Effector CD4-positive, alpha-beta T cell (primary cell): ENCODE measurements around the gene RAB11FIP3.
"Not testable (repeated sequence)": the region's sequence is repeated elsewhere in the genome, so short reads cannot be mapped to it uniquely, and the experiment has no call there.

Experiments used
- DNase-seq: peaks from one replicate; pipeline ENCODE4 v3.0.0-alpha.2; 2020

Gene RAB11FIP3

GRCh38 chr16:425740-426114, 278 bp downstream of the RAB11FIP3 start:
- no peak for DNase-seq

- DNase-seq = no peak
These were observed 861 bp downstream of the RAB11FIP3 start for GRCh38 chr16:426115-426905.

- no peak for DNase-seq
These were observed 1.4 kb downstream of the RAB11FIP3 start for GRCh38 chr16:426906-427249.

GRCh38 chr16:427250-427649, 1.8 kb downstream of the RAB11FIP3 start:
- no peak for DNase-seq

GRCh38 chr16:430904-431303, 5.5 kb downstream of the RAB11FIP3 start:
- DNase-seq = no peak

- no peak for DNase-seq
These were observed 15.2 kb downstream of the RAB11FIP3 start for GRCh38 chr16:440627-441026.

- no peak for DNase-seq
These were observed 16.0 kb downstream of the RAB11FIP3 start for GRCh38 chr16:441447-441846.

GRCh38 chr16:442976-443375, 17.5 kb downstream of the RAB11FIP3 start:
- no peak for DNase-seq

- DNase-seq = no peak
These were observed 18.6 kb downstream of the RAB11FIP3 start for GRCh38 chr16:444027-444426.

- DNase-seq = no peak
These were observed 20.1 kb downstream of the RAB11FIP3 start for GRCh38 chr16:445566-445965.

- no peak for DNase-seq
These were observed 24.9 kb downstream of the RAB11FIP3 start for GRCh38 chr16:450385-450784.

- no peak for DNase-seq
These were observed 25.5 kb downstream of the RAB11FIP3 start for GRCh38 chr16:450785-451512.

- no peak for DNase-seq
These were observed 29.0 kb downstream of the RAB11FIP3 start for GRCh38 chr16:454397-454940.

- DNase-seq = no peak
These were observed 30.0 kb downstream of the RAB11FIP3 start for GRCh38 chr16:455453-455852.

- no peak for DNase-seq
These were observed 31.5 kb downstream of the RAB11FIP3 start for GRCh38 chr16:456891-457483.

GRCh38 chr16:457732-458400, 32.4 kb downstream of the RAB11FIP3 start:
- DNase-seq = no peak

GRCh38 chr16:459761-460160, 34.3 kb downstream of the RAB11FIP3 start:
- no peak for DNase-seq

GRCh38 chr16:460787-461186, 35.3 kb downstream of the RAB11FIP3 start:
- DNase-seq = no peak

- DNase-seq = no peak
These were observed 37.6 kb downstream of the RAB11FIP3 start for GRCh38 chr16:463071-463470.

- DNase-seq = no peak
These were observed 41.2 kb downstream of the RAB11FIP3 start for GRCh38 chr16:466651-467050.

GRCh38 chr16:467249-467871, 41.9 kb downstream of the RAB11FIP3 start:
- not testable (repeated sequence) for DNase-seq

GRCh38 chr16:468068-468821, 42.8 kb downstream of the RAB11FIP3 start:
- DNase-seq = no peak
